BLaER1 (cell line): Measurements from ENCODE around the gene SSTR5.

ENCODE experiments used
- H3K27ac ChIP-seq: shearing (Covaris generic); formaldehyde crosslinking; 2 replicates; pipeline ENCODE4 v1.8.1; 2022
- H3K27me3 ChIP-seq: shearing (Covaris generic); formaldehyde crosslinking; 2 replicates; pipeline ENCODE4 v1.8.1; 2022
- H3K36me3 ChIP-seq: shearing (Covaris generic); formaldehyde crosslinking; 2 replicates; pipeline ENCODE4 v1.8.1; 2022
- H3K4me1 ChIP-seq: shearing (Covaris generic); formaldehyde crosslinking; 2 replicates; pipeline ENCODE4 v1.8.1; 2022
- H3K4me2 ChIP-seq: shearing (Covaris generic); formaldehyde crosslinking; 2 replicates; pipeline ENCODE4 v1.8.1; 2022
- H3K4me3 ChIP-seq: shearing (Covaris generic); formaldehyde crosslinking; 2 replicates; pipeline ENCODE4 v1.8.1; 2022
- H3K9ac ChIP-seq: shearing (Covaris generic); formaldehyde crosslinking; 2 replicates; pipeline ENCODE4 v1.8.1; 2022
- H3K9me3 ChIP-seq: shearing (Covaris generic); formaldehyde crosslinking; 2 replicates; pipeline ENCODE4 v1.8.1; 2022
- H4K20me1 ChIP-seq: shearing (Covaris generic); formaldehyde crosslinking; 2 replicates; pipeline ENCODE4 v1.8.1; 2022
- Cebpa-rat ChIP-seq: shearing (Covaris generic); IDR thresholded peaks from 2 replicates; pipeline ENCODE4 v1.8.1; 2022

Gene SSTR5

GRCh38 chr16:1125471-1125870 is 52.9 kb downstream of the SSTR5 start:
- Histone ChIP-seq H3K4me2 (no peak overlapping the region), H3K4me3 (no peak overlapping the region), H3K27me3 (peaks cover 6% of the 10 kb centered on the region; the same call in 1 of the 2 replicates), H3K9me3 (no peaks in the 10 kb centered on the region), H3K27ac (no peak overlapping the region), H3K36me3 (no peaks in the 10 kb centered on the region), H3K4me1 (peaks cover 28% of the 10 kb centered on the region), H3K9ac (no peak overlapping the region), H4K20me1 (peaks cover 34% of the 10 kb centered on the region)
- TF ChIP-seq Cebpa-rat: no peak

DNA sequence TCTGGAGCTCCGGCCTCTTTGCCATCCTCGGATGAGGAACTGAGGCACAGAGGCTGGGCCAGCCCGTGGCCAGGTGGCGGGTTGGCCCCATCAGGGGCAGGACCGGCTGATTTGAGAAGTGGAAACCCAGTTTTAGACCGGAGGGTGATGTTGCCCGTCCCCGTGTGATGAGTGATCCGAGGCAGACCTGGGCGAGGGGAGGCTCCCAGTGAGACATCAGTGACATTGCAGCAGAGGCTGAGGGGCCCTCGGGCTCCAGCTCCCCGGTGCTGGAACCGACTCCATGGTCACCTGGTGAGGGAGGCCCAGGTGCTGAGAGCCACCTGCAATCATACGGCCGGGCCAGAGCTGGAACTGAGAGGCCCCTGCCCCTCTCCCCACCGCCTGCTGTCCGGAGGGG is 53.5 kb downstream of the SSTR5 start:
- Histone ChIP-seq H3K4me2 (no peak overlapping the region), H3K27me3 (peaks cover 6% of the 10 kb centered on the region; the same call in 1 of the 2 replicates), H3K27ac (no peak overlapping the region), H3K4me1 (peaks cover 22% of the 10 kb centered on the region), H3K9ac (no peak overlapping the region), H4K20me1 (peaks cover 28% of the 10 kb centered on the region), H3K36me3 (no peaks in the 10 kb centered on the region), H3K9me3 (no peaks in the 10 kb centered on the region), H3K4me3 (no peak overlapping the region)
- no peak for TF ChIP-seq Cebpa-rat

GRCh38 chr16:1126586-1126985 is 54.0 kb downstream of the SSTR5 start:
- no peak overlapping the region for H3K9ac ChIP-seq
- peaks cover 17% of the 10 kb centered on the region for H3K4me1 ChIP-seq
- no peak overlapping the region for H3K4me3 ChIP-seq
- TF ChIP-seq Cebpa-rat: no peak
- no peaks in the 10 kb centered on the region for H3K36me3 ChIP-seq
- H3K27me3 ChIP-seq: peaks cover 6% of the 10 kb centered on the region; the same call in 1 of the 2 replicates
- no peak overlapping the region for H3K4me2 ChIP-seq
- no peaks in the 10 kb centered on the region for H3K9me3 ChIP-seq
- H4K20me1 ChIP-seq: peaks cover 23% of the 10 kb centered on the region; the same call in 1 of the 2 replicates
- no peak overlapping the region for H3K27ac ChIP-seq

DNA sequence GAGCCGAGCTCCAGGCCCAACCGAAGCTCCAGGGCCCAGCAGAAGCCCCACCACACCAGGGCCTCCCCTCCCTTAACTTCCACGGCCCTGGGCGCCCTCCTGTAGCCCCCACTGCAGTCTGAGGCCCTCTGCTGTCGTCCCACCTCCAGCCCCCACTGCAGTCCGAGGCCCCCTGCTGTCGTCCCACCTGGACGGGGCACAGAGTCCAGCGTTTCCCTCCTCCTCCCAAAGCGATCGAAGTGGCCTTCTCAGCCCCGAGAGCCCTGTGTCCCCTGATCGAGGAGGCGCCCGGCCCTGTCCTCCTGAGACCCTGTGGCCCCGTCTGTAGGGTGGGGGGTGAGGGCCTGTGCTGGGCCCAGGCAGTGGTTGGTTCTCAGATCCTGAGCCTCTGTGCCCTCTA is 54.6 kb downstream of the SSTR5 start:
- Histone ChIP-seq H3K27me3 (peaks cover 6% of the 10 kb centered on the region; the same call in 1 of the 2 replicates), H3K9ac (no peak overlapping the region), H3K36me3 (no peaks in the 10 kb centered on the region), H3K4me1 (peaks cover 12% of the 10 kb centered on the region), H4K20me1 (peaks cover 20% of the 10 kb centered on the region; the same call in 1 of the 2 replicates), H3K9me3 (no peaks in the 10 kb centered on the region), H3K4me3 (no peak overlapping the region), H3K27ac (no peak overlapping the region), H3K4me2 (no peak overlapping the region)
- TF ChIP-seq Cebpa-rat: no peak

DNA sequence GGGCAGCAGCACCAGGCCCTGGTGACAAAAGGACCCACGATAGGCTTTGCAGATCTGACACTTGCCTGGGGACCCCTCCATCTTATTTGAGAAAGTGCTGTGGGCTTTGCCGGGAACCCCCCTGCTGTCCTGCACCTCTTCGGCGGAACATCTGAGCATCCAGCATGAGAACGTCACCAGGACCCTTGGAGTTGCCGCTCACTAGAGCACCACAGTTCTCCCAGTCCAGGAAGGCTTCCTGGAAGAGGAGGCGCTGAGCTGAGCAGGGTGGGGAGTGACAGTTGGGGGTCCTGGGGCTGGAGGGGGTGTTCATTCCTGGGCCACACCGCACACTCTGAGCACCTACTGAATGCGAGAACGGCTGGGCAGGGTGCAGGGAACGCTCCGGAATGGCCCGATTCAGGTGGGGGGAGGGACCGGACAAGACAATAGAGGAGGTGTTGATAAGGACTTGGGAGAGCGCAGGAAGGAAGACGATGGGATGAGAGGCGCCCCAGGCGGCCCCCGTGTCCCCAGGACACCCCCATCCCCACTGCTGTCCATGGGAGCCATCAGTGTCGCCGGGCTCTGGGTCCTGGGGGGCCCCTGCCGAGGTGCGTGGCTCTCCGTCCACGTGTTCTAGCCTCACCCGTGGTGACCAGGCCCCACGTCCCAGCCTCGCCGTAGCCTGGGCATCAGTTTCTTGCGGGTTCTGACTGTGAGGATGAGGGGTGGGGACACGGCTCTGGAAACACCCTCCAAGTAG is 55.6 kb downstream of the SSTR5 start:
- Histone ChIP-seq H3K27ac (no peak overlapping the region), H3K4me3 (no peak overlapping the region), H3K9ac (no peak overlapping the region), H3K4me2 (no peak overlapping the region), H3K27me3 (peaks cover 7% of the 10 kb centered on the region), H3K4me1 (peaks cover 19% of the 10 kb centered on the region), H4K20me1 (0 out of 2 replicates have a peak, but pooled peaks cover 15% of the 10 kb centered on the region), H3K36me3 (no peaks in the 10 kb centered on the region), H3K9me3 (no peaks in the 10 kb centered on the region)
- TF ChIP-seq Cebpa-rat: no peak

DNA sequence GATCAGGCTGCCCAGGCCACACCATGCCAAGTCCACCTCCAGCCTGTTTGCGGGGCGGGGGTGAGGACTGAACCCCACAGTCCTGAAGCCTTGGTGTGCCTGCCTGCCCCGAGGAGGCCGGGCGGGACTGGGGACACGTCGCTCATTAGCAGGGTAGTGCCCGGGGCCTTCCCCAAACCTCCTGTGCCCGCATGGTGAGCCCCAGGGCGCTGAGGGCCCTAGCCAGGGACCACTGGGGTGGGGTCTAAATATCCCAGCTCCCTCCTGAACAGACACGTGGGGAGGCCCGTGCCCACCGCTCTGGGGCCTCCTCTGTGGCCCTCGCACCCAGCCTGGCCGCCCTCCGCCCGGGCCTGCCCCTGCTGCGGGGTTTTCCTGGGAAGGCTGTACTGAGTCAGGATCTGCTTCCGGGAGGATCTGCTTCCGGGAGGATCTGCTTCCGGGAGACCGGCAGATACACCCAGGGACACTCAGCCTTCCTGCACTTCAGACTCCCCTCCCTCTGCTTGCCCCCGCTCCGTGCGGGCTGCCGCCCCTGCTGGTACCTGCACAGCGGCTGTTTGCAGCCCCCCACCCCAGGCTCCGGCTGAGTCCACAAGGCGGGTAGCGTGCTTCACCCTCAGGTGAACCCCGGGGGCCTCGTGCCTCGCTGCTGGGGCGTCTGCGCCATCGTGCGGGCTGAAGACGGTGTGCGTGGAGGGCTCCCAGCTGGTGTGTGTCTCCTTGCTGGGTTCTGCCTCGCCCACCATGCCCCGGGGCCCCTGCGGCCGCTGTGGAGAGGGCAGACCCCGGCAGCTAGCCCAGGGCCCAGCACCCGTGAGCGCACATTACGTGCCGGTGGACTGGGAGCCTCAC is 56.8 kb downstream of the SSTR5 start:
- TF ChIP-seq Cebpa-rat: no peak
- H3K4me2 ChIP-seq: no peak overlapping the region; the same call in 1 of the 2 replicates
- H3K27me3 ChIP-seq: peaks cover 14% of the 10 kb centered on the region
- peaks cover 30% of the 10 kb centered on the region for H3K4me1 ChIP-seq
- H3K9me3 ChIP-seq: no peaks in the 10 kb centered on the region
- no peaks in the 10 kb centered on the region for H3K36me3 ChIP-seq
- no peak overlapping the region for H3K9ac ChIP-seq
- no peak overlapping the region for H3K27ac ChIP-seq
- H4K20me1 ChIP-seq: 0 out of 2 replicates have a peak, but pooled peaks cover 15% of the 10 kb centered on the region
- no peak overlapping the region for H3K4me3 ChIP-seq

DNA sequence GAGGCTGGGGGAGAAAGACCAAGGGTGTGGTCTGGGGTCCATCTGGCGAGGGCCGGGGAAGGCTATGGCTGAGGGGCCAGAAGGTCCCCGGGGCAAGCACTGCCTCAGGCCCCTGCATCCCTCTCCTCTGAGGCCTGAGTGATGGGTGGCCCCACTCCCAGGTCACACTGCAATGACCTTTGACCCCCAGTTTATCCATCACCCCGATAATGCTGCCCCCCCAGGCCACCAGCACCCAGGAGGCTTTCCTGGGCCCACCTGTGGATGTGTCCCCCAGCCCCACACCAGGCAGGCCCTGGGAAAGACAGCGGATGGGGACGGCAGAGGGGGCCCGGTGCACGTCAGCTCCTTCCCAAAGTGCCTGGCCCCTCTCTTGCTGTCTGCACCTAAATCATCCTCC is 57.8 kb downstream of the SSTR5 start:
- Histone ChIP-seq H3K27ac (no peak overlapping the region), H3K4me1 (peaks cover 30% of the 10 kb centered on the region), H4K20me1 (0 out of 2 replicates have a peak, but pooled peaks cover 8% of the 10 kb centered on the region), H3K36me3 (no peaks in the 10 kb centered on the region), H3K4me2 (no peak overlapping the region; the same call in 1 of the 2 replicates), H3K9me3 (no peaks in the 10 kb centered on the region), H3K27me3 (peaks cover 12% of the 10 kb centered on the region), H3K4me3 (no peak overlapping the region), H3K9ac (no peak overlapping the region)
- TF ChIP-seq Cebpa-rat: no peak
